KG1 (cell line): ENCODE measurements around the gene NFATC2IP.

Source experiments
- DNase-seq: peaks from one replicate; lab custom pipeline; 2025; lab: John Stamatoyannopoulos, UW

NFATC2IP gene

GRCh38 chr16:28950648-28951409, at the start of gene NFATC2IP:
Gene NFATC2IP, plus strand, starts transcription at chr16:28950937. Its CDS starts 75 bp downstream, at chr16:28951012.
- peak; percentile 100 for DNase-seq

- DNase-seq, result no peak
Observed at GRCh38 chr16:28901862-28902261, 48.9 kb upstream of the NFATC2IP start.

GRCh38 chr16:28902909-28903308, 47.8 kb upstream of the NFATC2IP start:
- DNase-seq, result no peak

- no peak for DNase-seq
Observed at GRCh38 chr16:28903344-28904042, 47.2 kb upstream of the NFATC2IP start.

- DNase-seq, result no peak
Observed at GRCh38 chr16:28904363-28904762, 46.4 kb upstream of the NFATC2IP start.

GRCh38 chr16:28904828-28905227, 45.9 kb upstream of the NFATC2IP start:
- DNase-seq, result no peak

GRCh38 chr16:28905229-28905754, 45.4 kb upstream of the NFATC2IP start:
- DNase-seq, result no peak

- DNase-seq, result no peak
Observed at GRCh38 chr16:28905800-28906372, 44.9 kb upstream of the NFATC2IP start.

- DNase-seq, result no peak
Observed at GRCh38 chr16:28910086-28911031, 40.4 kb upstream of the NFATC2IP start.

- no peak for DNase-seq
Observed at GRCh38 chr16:28912558-28912957, 38.2 kb upstream of the NFATC2IP start.

GRCh38 chr16:28913946-28914724, 36.6 kb upstream of the NFATC2IP start:
- DNase-seq, result no peak

GRCh38 chr16:28915181-28915580, 35.6 kb upstream of the NFATC2IP start:
- DNase-seq, result no peak

GRCh38 chr16:28917095-28917494, 33.6 kb upstream of the NFATC2IP start:
- DNase-seq, result no peak

- no peak for DNase-seq
Observed at GRCh38 chr16:28918698-28919097, 32.0 kb upstream of the NFATC2IP start.

GRCh38 chr16:28923231-28923587, 27.5 kb upstream of the NFATC2IP start:
- DNase-seq, result no peak

GRCh38 chr16:28923652-28924398, 26.9 kb upstream of the NFATC2IP start:
- DNase-seq, result no peak

- DNase-seq, result no peak
Observed at GRCh38 chr16:28924399-28924761, 26.4 kb upstream of the NFATC2IP start.

- DNase-seq, result peak; percentile 86
Observed at GRCh38 chr16:28924762-28925385, 25.9 kb upstream of the NFATC2IP start, which contains the start of gene RABEP2. Gene RABEP2, minus strand, starts transcription at chr16:28925238. Its CDS starts 75 bp downstream, at chr16:28925163.

GRCh38 chr16:28925386-28926228, 25.1 kb upstream of the NFATC2IP start:
- peak; percentile 71 for DNase-seq
